Smooth muscle cell of the brain vasculature (primary cell): ENCODE data around the gene DROSHA.
A peak's percentile ranks its signal among the peaks of the same experiment; 100 is the strongest.

Experiments
- DNase-seq: peaks from one replicate; pipeline ENCODE4 v3.0.0-alpha.2; 2012; ENCODE audit warnings: low read depth, low spot score

DROSHA gene

DNA sequence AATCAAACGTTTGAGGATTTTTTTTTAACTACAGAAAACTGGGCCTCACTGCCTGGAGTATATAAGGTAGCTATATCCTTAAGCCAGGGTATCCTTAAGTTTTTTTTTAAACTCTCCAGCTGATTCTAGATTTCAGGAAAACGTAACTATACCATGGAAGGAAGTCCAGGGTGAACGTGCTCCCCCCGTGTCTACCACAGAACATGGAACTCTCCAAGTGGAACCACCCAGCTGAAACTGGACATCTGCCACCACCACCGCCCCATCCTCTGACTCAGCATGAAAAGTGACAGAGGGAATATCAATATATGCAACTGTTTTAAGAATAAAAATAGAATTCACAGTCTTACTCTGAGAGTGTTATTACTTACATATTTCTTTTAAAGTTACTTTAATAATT, 61.3 kb downstream of the DROSHA start:
- DNase-seq: peak; percentile 7

- DNase-seq: no peak
These were observed 62.0 kb downstream of the DROSHA start for GRCh38 chr5:31469886-31470285.

GRCh38 chr5:31469466-31469865, 62.4 kb downstream of the DROSHA start:
- DNase-seq: no peak

GRCh38 chr5:31465291-31465690, 66.6 kb downstream of the DROSHA start:
- no peak for DNase-seq

- no peak for DNase-seq
These were observed 67.8 kb downstream of the DROSHA start for GRCh38 chr5:31464081-31464480.

DNA sequence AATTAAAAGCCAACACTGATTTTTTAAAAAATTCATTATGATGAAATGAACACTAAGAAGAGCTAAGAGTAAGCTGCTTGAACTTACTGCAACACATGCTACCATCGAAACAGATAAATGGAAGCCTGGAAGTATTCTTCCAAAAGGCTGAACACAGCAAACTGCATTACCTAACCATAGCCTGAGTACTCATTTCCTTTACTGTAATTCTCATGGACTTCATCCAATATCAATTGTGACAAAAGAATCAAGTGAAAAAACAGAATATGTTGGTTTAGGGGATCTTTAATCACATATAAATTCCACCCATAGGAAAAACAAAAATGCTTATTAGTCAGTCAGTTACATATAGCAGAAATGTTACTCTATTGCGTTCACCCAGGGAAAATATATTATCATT, 68.5 kb downstream of the DROSHA start:
- DNase-seq: no peak

GRCh38 chr5:31459594-31459993, 72.3 kb downstream of the DROSHA start:
- DNase-seq: no peak

DNA sequence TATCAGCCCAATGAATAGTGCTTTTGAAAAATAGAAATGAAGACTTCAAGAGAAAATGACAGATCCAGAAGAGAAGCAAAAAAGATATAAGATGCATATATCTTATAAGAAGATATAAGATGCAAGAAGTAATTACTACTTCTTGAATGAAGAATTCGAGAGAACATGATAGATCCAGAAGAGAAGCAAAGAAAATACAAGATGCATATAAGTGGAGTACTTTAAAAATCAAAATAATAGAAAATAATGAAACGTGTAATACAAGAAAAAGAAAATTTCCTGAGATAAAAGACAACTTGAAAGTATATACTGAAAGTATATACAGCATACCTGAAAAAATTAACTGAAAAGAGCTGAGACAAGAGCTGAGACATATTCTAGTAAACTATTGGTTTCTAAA, 76.7 kb downstream of the DROSHA start:
- DNase-seq: no peak

- no peak for DNase-seq
These were observed 78.4 kb downstream of the DROSHA start for GRCh38 chr5:31453522-31453921.

GRCh38 chr5:31452314-31452713, 79.6 kb downstream of the DROSHA start:
- no peak for DNase-seq

DNA sequence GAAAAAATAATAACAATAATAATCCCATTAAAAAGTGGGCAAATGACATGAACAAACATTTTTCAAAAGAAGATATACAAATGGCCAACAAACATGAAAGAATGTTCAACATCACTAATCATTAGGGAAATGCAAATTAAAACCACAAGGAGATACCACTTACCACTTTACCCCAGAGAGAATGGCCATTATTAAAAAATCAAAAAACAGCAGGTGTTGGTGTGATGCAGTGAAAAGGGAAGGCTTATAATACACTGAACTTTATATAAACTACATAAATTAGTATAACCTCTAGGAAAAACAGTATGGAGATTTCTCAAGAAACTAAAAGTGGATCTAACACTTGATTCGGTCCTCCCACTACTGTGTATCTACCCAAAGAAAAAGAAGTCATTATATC, 81.9 kb downstream of the DROSHA start:
- no peak for DNase-seq

DNA sequence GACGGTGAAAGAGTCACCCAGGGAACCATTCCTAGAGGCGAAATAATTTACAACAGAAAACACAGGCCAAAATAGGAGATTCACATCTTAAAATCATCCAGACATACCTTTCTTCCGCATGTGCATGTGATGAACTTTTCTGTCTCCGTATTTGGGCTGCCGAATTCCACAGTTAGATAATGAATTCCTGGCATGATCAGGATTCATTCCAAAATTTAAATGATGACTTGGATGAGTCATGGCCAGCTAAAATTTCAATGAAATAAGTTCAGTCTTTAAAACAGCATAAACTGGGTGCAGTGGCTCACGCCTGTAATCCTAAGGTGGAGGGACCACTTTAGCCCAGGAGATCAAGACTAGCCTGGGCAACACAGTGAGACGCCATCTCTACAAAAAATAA, 82.7 kb downstream of the DROSHA start:
- DNase-seq: no peak

DNA sequence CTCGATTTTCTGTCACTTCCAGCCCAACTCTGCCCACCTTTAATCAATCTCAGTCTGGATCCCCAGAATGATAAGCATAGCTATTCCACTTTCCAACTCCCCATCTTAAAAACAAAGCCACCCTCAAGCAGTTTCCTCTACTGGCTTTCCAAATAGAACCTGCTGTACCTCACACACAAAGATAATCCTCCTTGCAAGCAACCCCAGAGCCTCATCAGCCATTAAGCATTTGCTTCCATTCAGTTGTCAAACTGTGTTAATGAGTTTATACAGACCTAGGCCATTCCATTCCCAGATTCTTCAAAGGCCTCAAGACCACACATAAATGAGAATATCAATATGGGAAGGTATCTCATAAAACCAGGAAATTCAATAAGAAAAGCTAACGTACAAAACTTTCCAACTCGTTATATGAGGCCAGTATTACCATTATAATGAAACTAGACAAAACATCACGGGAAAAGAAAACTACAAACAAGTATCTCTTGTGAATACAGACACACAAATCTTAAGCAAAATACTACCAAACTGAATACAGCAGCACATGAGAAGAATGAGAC, 86.8 kb downstream of the DROSHA start:
- no peak for DNase-seq

GRCh38 chr5:31443572-31443971, 88.3 kb downstream of the DROSHA start:
- no peak for DNase-seq

GRCh38 chr5:31442058-31442745, 89.7 kb downstream of the DROSHA start:
- no peak for DNase-seq

GRCh38 chr5:31436851-31437250, 95.0 kb downstream of the DROSHA start:
- no peak for DNase-seq

GRCh38 chr5:31435730-31436129, 96.2 kb downstream of the DROSHA start:
- DNase-seq: no peak

- no peak for DNase-seq
These were observed 97.0 kb downstream of the DROSHA start for GRCh38 chr5:31434898-31435297.

DNA sequence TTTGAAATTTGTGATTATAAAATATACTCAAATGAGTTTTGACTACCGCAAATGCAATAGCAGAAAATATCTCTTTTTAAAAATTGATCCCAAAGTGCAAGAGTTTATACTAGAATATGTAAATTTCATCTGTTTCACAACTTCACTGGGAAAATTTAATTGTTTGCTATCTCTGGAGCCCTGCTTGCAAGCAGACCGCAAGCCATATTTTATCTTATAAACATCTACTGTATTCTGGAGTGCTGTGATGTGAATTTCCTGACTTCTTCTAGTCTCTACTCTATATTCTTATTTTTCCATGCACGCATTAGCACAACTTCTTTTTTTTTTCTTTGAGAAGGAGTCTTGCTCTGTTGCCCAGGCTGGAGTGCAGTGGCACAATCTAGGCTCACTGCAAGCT, 98.7 kb downstream of the DROSHA start:
- no peak for DNase-seq

DNA sequence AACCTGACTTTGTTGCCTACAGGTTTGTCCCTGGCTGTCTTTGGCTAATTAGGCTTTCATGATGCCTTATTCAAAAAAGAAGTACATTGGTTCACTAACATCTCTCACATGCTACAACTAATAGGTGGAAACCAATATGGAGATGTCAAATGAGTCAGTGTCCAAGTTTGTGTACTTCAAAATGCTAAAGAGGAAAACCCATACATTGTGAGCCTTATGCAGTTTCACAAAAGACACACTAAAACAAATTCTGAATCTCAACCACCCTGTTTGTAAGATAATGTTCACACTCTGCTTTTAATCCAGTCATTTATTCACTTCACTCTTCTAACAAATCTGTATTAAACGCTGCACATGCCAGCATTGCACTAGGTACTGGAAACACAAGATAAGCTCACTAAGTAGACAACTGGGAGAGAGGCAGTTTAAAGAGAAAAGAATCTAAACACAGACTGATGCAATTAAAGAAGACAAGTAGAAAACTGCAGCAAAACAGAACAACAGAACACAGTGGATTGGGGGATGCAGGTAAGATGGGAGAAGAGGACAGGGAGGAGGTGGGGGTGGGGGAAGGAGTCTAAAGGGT, 104.1 kb downstream of the DROSHA start:
- no peak for DNase-seq

GRCh38 chr5:31427013-31427723, 104.7 kb downstream of the DROSHA start:
- no peak for DNase-seq

DNA sequence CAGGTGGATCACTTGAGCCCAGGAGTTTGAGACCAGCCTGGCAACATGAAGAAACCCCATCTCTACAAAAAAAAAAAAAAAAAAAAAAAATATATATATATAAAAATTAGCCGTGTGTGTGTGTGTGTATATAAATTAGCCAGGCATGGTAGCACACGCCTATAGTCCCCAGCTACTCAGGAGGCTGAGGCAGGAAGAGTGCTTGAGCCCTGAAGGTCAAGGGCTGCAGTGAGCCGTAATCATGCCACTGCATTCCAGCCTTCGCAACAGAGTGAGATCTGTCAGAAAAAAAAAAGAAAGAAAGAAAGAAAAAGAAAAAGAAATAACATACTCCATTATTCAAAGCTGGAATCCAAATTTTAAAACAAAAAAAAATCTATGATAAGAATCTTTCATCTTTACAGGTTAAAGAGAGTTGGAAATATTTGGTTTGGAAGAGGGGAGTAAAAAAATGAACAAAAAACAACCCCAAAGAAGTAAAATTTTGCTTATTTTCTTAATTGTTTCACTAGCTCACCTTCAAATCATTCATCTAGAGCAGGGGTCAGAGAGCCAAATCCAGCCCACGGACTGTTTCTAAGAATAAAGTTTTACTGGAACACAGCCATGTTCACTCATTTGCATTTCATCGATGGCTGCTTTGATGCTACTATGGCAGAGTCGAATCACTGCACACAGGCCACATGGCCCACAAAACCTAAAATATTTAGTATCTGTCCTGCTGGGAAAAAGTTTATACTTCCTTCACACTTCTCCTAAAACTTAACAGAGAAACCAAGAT, 109.9 kb downstream of the DROSHA start:
- DNase-seq: no peak
